Vagina (tissue), 2 donors: Measurements from ENCODE around the gene BICC1.

Experiments
- CTCF ChIP-seq, 3 experiments: fragments of 450-650 bp in 2 of 3; fragments of 200-600 bp in 1 of 3; sonication (generic) in 1 of 3; IDR thresholded peaks; one replicate each; pipeline ENCODE4 v1.5.1; 2017 to 2019; ENCODE audit warnings: antibody characterized with exemption in 3 of 3, mild to moderate bottlenecking in 2 of 3, moderate library complexity in 2 of 3
- POLR2A ChIP-seq, 2 donors: fragments of 450-650 bp; IDR thresholded peaks; one replicate each; pipeline ENCODE4 v1.6.1; 2017; ENCODE audit warnings: antibody characterized with exemption in 2 of 2, mild to moderate bottlenecking in 2 of 2, moderate library complexity in 2 of 2

DNA sequence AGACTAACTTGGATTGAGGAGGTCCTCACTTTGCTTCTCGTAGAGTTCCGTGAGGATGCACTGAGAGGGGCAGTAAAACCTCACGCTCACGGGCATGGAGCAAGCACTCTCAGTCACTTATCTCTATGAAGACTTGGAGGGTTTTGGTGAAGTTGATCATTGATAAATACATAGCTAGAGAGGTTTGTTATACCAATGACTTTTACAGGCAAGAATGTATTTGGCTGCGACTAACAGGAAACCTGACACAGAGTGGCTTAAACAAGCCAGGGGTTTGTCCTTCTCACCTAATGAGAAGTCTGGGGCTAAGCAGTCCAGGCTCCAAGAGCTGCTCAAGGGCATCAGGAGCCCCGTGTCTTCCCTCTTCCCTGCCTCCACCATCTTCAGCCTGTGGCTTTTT, 6.1 kb downstream of the BICC1 start:
- no peak for TF ChIP-seq POLR2A (IDR thresholded peaks at IDR 0.05)
- no peak for TF ChIP-seq CTCF (IDR thresholded peaks at IDR 0.05)
